ENCODE results near the gene FEZF1.

GRCh38 chr7:122343601-122344302 lies 39.2 kb upstream of the FEZF1 start:
- TF ChIP-seq EZH2 (IDR thresholded peaks at IDR 0.05; ENCODE audit: insufficient read depth, poor library complexity, severe bottlenecking), result no peak
- no peak for TF ChIP-seq EZH2phosphoT487 (IDR thresholded peaks at IDR 0.05; ENCODE audit: insufficient read depth, low read depth)
